AG04450 (cell line): ENCODE measurements around the gene ELFN1. TPM values are rescaled to one million over a fixed set of nuclear protein-coding genes. Genes with fewer than 3 reads are reported as not detected.

Experiments
- CTCF ChIA-PET: fragments of 300-600, 350-600 bp; formaldehyde crosslinking; extraction: SDS; loops from one replicate; lab custom pipeline; 2022; ENCODE audit warnings: antibody characterized with exemption, inconsistent platforms; lab: Charles Lee
- POLR2A ChIA-PET: fragments of 350-600 bp; formaldehyde crosslinking; extraction: SDS; loops from one replicate; lab custom pipeline; 2021; ENCODE audit warnings: antibody characterized with exemption, inconsistent platforms; lab: Yijun Ruan, JAX
- DNase-seq: peaks from one replicate; pipeline ENCODE4 v3.0.0-alpha.2; 2011; ENCODE audit warnings: low read depth, low spot score
- H3K27ac ChIP-seq: one replicate; pipeline ENCODE4 v1.5.1; 2012; ENCODE audit warnings: low read depth, low read length, control low read depth
- H3K27me3 ChIP-seq: one replicate; pipeline ENCODE4 v1.6.0; 2012; ENCODE audit warnings: low read length; ENCODE audit not compliant: control insufficient read depth, insufficient read depth
- H3K4me3 ChIP-seq: 2 replicates; pipeline ENCODE4 v1.5.1; 2011; ENCODE audit warnings: mild to moderate bottlenecking, low read depth, low read length, control low read depth
- H3K9me3 ChIP-seq: 2 replicates; pipeline ENCODE4 v1.5.1; 2012; ENCODE audit warnings: low read length; ENCODE audit not compliant: control insufficient read depth, insufficient read depth
- CTCF ChIP-seq: IDR thresholded peaks from 2 replicates; pipeline ENCODE4 v1.5.1; 2011; ENCODE audit warnings: low read depth, low read length, control low read depth, inconsistent platforms
- polyA plus RNA-seq: library from polyadenylated mRNA; depleted of rRNA; stranded (reverse); fragments of >200 nt; gene quantifications from 2 replicates; pipeline ENCODE4 v1.2.3, GENCODE V29; 2011

Gene ELFN1
- polyA plus RNA-seq, 1 experiment: 0.10 TPM

GRCh38 chr7:1659696-1660095 is 10.4 kb upstream of the ELFN1 start:
- Histone ChIP-seq H3K27me3 (peaks cover 32% of the 10 kb centered on the region), H3K4me3 (no peak overlapping the region), H3K9me3 (no peaks in the 10 kb centered on the region; the same call in 1 of the 2 replicates), H3K27ac (no peak overlapping the region)
- ChIA-PET POLR2A (no interaction called here), CTCF (no interaction called here)
- no peak for TF ChIP-seq CTCF
- DNase-seq: no peak

- TF ChIP-seq CTCF: no peak
- ChIA-PET CTCF (interaction anchor here (0.7 to 1.0 kb wide), 3 partner anchors 49 to 686 kb away, joined by 3 to 4 read pairs (median 3); no protein-coding TSS in a partner anchor), POLR2A (no interaction called here)
- no peak overlapping the region for H3K27ac ChIP-seq
- no peak for DNase-seq
- no peaks in the 10 kb centered on the region; the same call in 1 of the 2 replicates for H3K9me3 ChIP-seq
- H3K27me3 ChIP-seq: peaks cover 25% of the 10 kb centered on the region
- H3K4me3 ChIP-seq: no peak overlapping the region
Observed at GRCh38 chr7:1661461-1661860, 8.6 kb upstream of the ELFN1 start.

- POLR2A ChIA-PET: no interaction called here
- DNase-seq: no peak
- CTCF ChIA-PET: interaction anchor here (0.7 to 1.0 kb wide), 4 partner anchors 48 to 686 kb away, joined by 3 to 4 read pairs (median 3); no protein-coding TSS in a partner anchor
- H3K27me3 ChIP-seq: peaks cover 30% of the 10 kb centered on the region
- H3K4me3 ChIP-seq: no peak overlapping the region
- no peaks in the 10 kb centered on the region; the same call in 1 of the 2 replicates for H3K9me3 ChIP-seq
- no peak for TF ChIP-seq CTCF
- no peak overlapping the region for H3K27ac ChIP-seq
Observed at GRCh38 chr7:1662101-1662500, 8.0 kb upstream of the ELFN1 start.

- H3K4me3 ChIP-seq: no peak overlapping the region
- ChIA-PET CTCF (interaction anchor here (0.8 kb wide), 1 partner anchor 532 kb away, joined by 3 read pairs; no protein-coding TSS in a partner anchor), POLR2A (interaction anchor here (0.6 kb wide), 1 partner anchor 150 kb away, joined by 3 read pairs; no protein-coding TSS in a partner anchor)
- TF ChIP-seq CTCF: no peak
- H3K27me3 ChIP-seq: peaks cover 35% of the 10 kb centered on the region
- H3K9me3 ChIP-seq: no peaks in the 10 kb centered on the region; the same call in 1 of the 2 replicates
- DNase-seq: no peak
- no peak overlapping the region for H3K27ac ChIP-seq
Observed at GRCh38 chr7:1662767-1663166, 7.3 kb upstream of the ELFN1 start.

- Histone ChIP-seq H3K27me3 (peaks cover 39% of the 10 kb centered on the region), H3K4me3 (no peak overlapping the region), H3K9me3 (no peaks in the 10 kb centered on the region; the same call in 1 of the 2 replicates), H3K27ac (no peak overlapping the region)
- POLR2A ChIA-PET: interaction anchor here (0.6 to 0.7 kb wide), 2 partner anchors 149 to 397 kb away, joined by 3 read pairs; no protein-coding TSS in a partner anchor
- no peak for DNase-seq
- CTCF ChIA-PET: no interaction called here
- no peak for TF ChIP-seq CTCF
Observed at GRCh38 chr7:1663223-1663622, 6.9 kb upstream of the ELFN1 start.
